ENCODE measurements around the gene GRK6. TPM values are rescaled to one million over a fixed set of nuclear protein-coding genes. Genes with fewer than 3 reads are reported as not detected.

Gene GRK6
- total RNA-seq, 1 experiment from 2014 or later, result 82.3 TPM

DNA sequence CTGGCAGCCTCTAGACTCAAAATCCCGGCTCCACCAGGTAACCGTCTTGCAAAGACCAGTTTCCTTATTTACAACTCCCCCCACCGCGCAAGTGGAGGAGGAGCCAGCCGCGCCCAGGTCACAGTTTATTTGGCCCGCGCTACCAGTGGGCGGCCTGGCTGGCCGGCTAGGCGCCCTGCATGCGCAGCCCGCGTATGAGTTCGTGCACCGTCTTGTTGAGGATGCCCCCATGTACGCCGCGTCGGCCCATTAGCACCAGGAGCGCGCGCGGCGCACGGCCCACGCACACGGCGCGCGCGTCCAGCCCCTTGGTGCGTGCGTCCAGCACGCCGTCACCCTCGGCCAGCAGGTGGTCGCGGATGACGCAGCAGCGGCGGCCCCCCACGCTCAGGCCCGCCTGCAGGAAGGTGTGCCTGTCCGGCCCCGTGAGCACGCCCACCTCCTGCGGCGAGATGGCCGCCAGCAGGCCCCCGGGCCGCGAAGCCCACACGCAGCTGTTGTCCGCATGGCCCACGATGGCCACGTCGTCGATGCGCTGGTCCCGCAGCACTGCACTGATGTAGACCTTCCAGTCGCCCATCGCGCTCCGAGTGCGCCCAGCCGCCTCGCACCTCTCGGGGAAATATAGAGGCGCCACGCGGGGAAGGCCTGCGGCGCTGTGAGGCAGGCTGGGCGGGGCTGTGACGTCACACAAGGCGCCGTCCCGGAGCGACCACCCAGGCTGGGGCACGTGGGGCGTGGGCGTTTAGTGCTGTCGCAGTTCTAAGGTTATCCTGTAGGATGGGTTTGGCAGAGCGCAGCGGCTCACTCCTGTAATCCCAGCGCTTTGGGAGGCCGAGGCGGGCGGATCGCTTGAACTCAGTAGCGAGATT is 26.2 kb upstream of the GRK6 start, which contains the start of gene PFN3:
PFN3 (minus strand) TSS at position 665 of the 872 bp plus-strand sequence; CDS start at position 580, 85 bp downstream.
- intact Hi-C loops (cut with micrococcal nuclease; ENCODE audit: unreplicated experiment), result no loop called here
- ChIA-PET CTCF (no interaction called here), POLR2A (ENCODE audit: unreplicated experiment) (no interaction called here)
- H3K9me3 ChIP-seq (ENCODE audit: insufficient read depth, low read depth), result no peaks in the 10 kb centered on the region
- no TSS peak for BruUV-seq (replicated peaks)
- H3K4me1 ChIP-seq (replicated peaks; ENCODE audit: insufficient read depth), result peaks cover 3% of the 10 kb centered on the region; the same call in 1 of the 2 replicates
- no peaks in the 10 kb centered on the region for H3K36me3 ChIP-seq (ENCODE audit: low read depth)
- TF ChIP-seq CTCF (conservative IDR thresholded peaks at IDR 0.05), result no peak
- TF ChIP-seq EZH2 (IDR thresholded peaks at IDR 0.05; ENCODE audit: low read depth), result no peak
- no peaks in the 10 kb centered on the region for H3K27me3 ChIP-seq (ENCODE audit: insufficient read depth, low read depth)
- no peak within 1 kb of the TSS for H3K27ac ChIP-seq
- H2AFZ ChIP-seq, result no peak within 1 kb of the TSS
- H3K4me3 ChIP-seq, result no peak within 1 kb of the TSS
- DNase-seq, result no peak
- H3F3A ChIP-seq (ENCODE audit: insufficient read depth, low read depth), result peaks cover 12% of the 10 kb centered on the region; the same call in 1 of the 2 replicates
- H4K20me1 ChIP-seq (ENCODE audit: insufficient read depth), result no peaks in the 10 kb centered on the region
- H3K79me2 ChIP-seq (ENCODE audit: low read depth), result no peaks in the 10 kb centered on the region
- H3K9me2 ChIP-seq (ENCODE audit: insufficient read depth), result no peaks in the 10 kb centered on the region
- H3K4me2 ChIP-seq, result no peak within 1 kb of the TSS

- H3K27ac ChIP-seq, result no peak overlapping the region
- H3K4me1 ChIP-seq (replicated peaks; ENCODE audit: insufficient read depth), result peaks cover 3% of the 10 kb centered on the region; the same call in 1 of the 2 replicates
- no peaks in the 10 kb centered on the region for H4K20me1 ChIP-seq (ENCODE audit: insufficient read depth)
- H3K9me2 ChIP-seq (ENCODE audit: insufficient read depth), result no peaks in the 10 kb centered on the region
- peaks cover 12% of the 10 kb centered on the region; the same call in 1 of the 2 replicates for H3F3A ChIP-seq (ENCODE audit: insufficient read depth, low read depth)
- H3K79me2 ChIP-seq (ENCODE audit: low read depth), result no peaks in the 10 kb centered on the region
- H2AFZ ChIP-seq, result peak overlapping the region; percentile 84
- peak; percentile 78 to 88 for DNase-seq
- H3K9me3 ChIP-seq (ENCODE audit: insufficient read depth, low read depth), result no peaks in the 10 kb centered on the region
- ChIA-PET POLR2A (ENCODE audit: unreplicated experiment) (interaction anchor here (0.6 kb wide), 1 partner anchor 24 kb away, joined by 5 read pairs; no protein-coding TSS in a partner anchor), CTCF (interaction anchor here (0.5 to 3.9 kb wide), 13 partner anchors 10 to 295 kb away, joined by 3 to 53 read pairs (median 4); partner anchors contain the start of gene GRK6)
- no peak for TF ChIP-seq EZH2 (IDR thresholded peaks at IDR 0.05; ENCODE audit: low read depth)
- peak; percentile 59 for TF ChIP-seq CTCF (conservative IDR thresholded peaks at IDR 0.05)
- no peaks in the 10 kb centered on the region for H3K36me3 ChIP-seq (ENCODE audit: low read depth)
- intact Hi-C loops (cut with micrococcal nuclease; ENCODE audit: unreplicated experiment), result loop anchor here (1.0 kb wide), 3 partner anchors 12 to 288 kb away; no protein-coding TSS in a partner anchor
- no peaks in the 10 kb centered on the region for H3K27me3 ChIP-seq (ENCODE audit: insufficient read depth, low read depth)
- BruUV-seq (replicated peaks), result no TSS peak
- peak overlapping the region; percentile 78 for H3K4me3 ChIP-seq
- H3K4me2 ChIP-seq, result peak overlapping the region; percentile 94
Measured at GRCh38 chr5:177402271-177403043, 24.0 kb upstream of the GRK6 start.
